HL-60 (cell line): Measurements from ENCODE around the gene FNIP2.

Source experiments
- DNase-seq, 2 experiments: peaks; one replicate each; pipeline ENCODE4 v3.0.0-alpha.2; 2010 to 2020; ENCODE audit warnings: low read depth in 1 of 2, low spot score in 1 of 2
- H3K27ac ChIP-seq: fragments of 250-450 bp; sonication (Bioruptor Pico); replicated peaks from 2 replicates; pipeline ENCODE4 v1.5.1; 2020; ENCODE audit warnings: mild to moderate bottlenecking, moderate library complexity
- H3K27me3 ChIP-seq: fragments of 250-450 bp; sonication (Bioruptor Pico); 2 replicates; pipeline ENCODE4 v1.5.1; 2021; ENCODE audit warnings: mild to moderate bottlenecking, moderate library complexity; ENCODE audit not compliant: insufficient read depth, poor library complexity, severe bottlenecking
- H3K4me3 ChIP-seq: replicated peaks from 2 replicates; pipeline ENCODE4 v1.5.1; 2011; ENCODE audit warnings: mild to moderate bottlenecking, control low read depth, low read length; ENCODE audit not compliant: insufficient read depth
- GABPA ChIP-seq: IDR thresholded peaks from 2 replicates; pipeline ENCODE4 v1.6.1; 2012; ENCODE audit warnings: low read depth
- POLR2AphosphoS5 ChIP-seq: IDR thresholded peaks from 2 replicates; pipeline ENCODE4 v1.6.1; 2012; ENCODE audit warnings: low read depth
- SPI1 ChIP-seq: IDR thresholded peaks from 2 replicates; pipeline ENCODE4 v1.6.1; 2012; ENCODE audit warnings: low read depth, mild to moderate bottlenecking, borderline replicate concordance
- TF ChIP-seq, protein P1 (sequence below): IDR thresholded peaks from 2 replicates; pipeline ENCODE4 v1.6.1; 2012; ENCODE audit warnings: low read depth; ENCODE audit not compliant: insufficient replicate concordance
- TF ChIP-seq, protein P2 (sequence below): IDR thresholded peaks from one replicate; pipeline ENCODE4 v1.5.1; 2011; ENCODE audit warnings: low read length, control low read depth, inconsistent platforms; ENCODE audit not compliant: insufficient read depth

Gene FNIP2

GRCh38 chr4:158809611-158810486 lies 41.0 kb downstream of the FNIP2 start:
- H3K27ac ChIP-seq = peak overlapping the region; percentile 32; the same call in 1 of the 2 replicates
- DNase-seq = peak in 1 of 2 experiments; percentile 60
- no peak overlapping the region for H3K4me3 ChIP-seq
- TF ChIP-seq, protein P1, sequence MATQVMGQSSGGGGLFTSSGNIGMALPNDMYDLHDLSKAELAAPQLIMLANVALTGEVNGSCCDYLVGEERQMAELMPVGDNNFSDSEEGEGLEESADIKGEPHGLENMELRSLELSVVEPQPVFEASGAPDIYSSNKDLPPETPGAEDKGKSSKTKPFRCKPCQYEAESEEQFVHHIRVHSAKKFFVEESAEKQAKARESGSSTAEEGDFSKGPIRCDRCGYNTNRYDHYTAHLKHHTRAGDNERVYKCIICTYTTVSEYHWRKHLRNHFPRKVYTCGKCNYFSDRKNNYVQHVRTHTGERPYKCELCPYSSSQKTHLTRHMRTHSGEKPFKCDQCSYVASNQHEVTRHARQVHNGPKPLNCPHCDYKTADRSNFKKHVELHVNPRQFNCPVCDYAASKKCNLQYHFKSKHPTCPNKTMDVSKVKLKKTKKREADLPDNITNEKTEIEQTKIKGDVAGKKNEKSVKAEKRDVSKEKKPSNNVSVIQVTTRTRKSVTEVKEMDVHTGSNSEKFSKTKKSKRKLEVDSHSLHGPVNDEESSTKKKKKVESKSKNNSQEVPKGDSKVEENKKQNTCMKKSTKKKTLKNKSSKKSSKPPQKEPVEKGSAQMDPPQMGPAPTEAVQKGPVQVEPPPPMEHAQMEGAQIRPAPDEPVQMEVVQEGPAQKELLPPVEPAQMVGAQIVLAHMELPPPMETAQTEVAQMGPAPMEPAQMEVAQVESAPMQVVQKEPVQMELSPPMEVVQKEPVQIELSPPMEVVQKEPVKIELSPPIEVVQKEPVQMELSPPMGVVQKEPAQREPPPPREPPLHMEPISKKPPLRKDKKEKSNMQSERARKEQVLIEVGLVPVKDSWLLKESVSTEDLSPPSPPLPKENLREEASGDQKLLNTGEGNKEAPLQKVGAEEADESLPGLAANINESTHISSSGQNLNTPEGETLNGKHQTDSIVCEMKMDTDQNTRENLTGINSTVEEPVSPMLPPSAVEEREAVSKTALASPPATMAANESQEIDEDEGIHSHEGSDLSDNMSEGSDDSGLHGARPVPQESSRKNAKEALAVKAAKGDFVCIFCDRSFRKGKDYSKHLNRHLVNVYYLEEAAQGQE = no peak
- TF ChIP-seq GABPA (no peak), SPI1 (peak; percentile 77), POLR2AphosphoS5 (no peak)
- H3K27me3 ChIP-seq = no peaks in the 10 kb centered on the region

- H3K4me3 ChIP-seq = no peak overlapping the region
- DNase-seq = no peak
- no peak overlapping the region for H3K27ac ChIP-seq
- TF ChIP-seq, protein P1 = no peak
- TF ChIP-seq, protein P2, sequence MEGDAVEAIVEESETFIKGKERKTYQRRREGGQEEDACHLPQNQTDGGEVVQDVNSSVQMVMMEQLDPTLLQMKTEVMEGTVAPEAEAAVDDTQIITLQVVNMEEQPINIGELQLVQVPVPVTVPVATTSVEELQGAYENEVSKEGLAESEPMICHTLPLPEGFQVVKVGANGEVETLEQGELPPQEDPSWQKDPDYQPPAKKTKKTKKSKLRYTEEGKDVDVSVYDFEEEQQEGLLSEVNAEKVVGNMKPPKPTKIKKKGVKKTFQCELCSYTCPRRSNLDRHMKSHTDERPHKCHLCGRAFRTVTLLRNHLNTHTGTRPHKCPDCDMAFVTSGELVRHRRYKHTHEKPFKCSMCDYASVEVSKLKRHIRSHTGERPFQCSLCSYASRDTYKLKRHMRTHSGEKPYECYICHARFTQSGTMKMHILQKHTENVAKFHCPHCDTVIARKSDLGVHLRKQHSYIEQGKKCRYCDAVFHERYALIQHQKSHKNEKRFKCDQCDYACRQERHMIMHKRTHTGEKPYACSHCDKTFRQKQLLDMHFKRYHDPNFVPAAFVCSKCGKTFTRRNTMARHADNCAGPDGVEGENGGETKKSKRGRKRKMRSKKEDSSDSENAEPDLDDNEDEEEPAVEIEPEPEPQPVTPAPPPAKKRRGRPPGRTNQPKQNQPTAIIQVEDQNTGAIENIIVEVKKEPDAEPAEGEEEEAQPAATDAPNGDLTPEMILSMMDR = no peak
- no peak for TF ChIP-seq GABPA
- no peak for TF ChIP-seq SPI1
- TF ChIP-seq POLR2AphosphoS5 = no peak
- H3K27me3 ChIP-seq = no peaks in the 10 kb centered on the region
Measured at GRCh38 chr4:158810487-158811215, 41.8 kb downstream of the FNIP2 start.

- TF ChIP-seq, protein P1 = no peak
- no peak for TF ChIP-seq POLR2AphosphoS5
- no peak for TF ChIP-seq GABPA
- TF ChIP-seq, protein P2 = no peak
- no peak for TF ChIP-seq SPI1
- Histone ChIP-seq H3K4me3 (no peak overlapping the region), H3K27me3 (no peaks in the 10 kb centered on the region), H3K27ac (peak overlapping the region; percentile 69; the same call in 1 of the 2 replicates)
- DNase-seq = no peak
Measured at GRCh38 chr4:158811216-158811540, 42.4 kb downstream of the FNIP2 start.
